Measurements from ENCODE around the gene CDK5RAP3.

DNA sequence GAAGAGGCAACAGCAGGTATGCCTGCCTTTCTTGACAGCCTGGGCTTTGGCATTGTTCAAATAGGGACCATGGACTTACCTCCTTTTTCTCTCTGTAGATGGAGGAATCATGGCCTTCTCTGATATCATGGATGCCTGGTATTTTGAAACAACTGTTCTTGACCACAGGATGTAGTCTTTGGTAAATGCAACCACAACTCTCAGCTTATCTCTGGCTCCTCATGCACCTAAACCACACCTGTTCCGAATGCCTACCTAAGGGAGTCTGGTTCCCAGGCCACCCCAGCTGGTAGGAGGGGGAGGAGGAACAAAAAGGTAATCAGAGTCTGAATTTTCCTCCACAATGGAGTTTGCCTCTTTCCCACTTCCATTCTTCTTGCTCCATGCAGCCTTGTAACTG is 18.8 kb downstream of the CDK5RAP3 start:
- TF ChIP-seq YY1 (IDR thresholded peaks at IDR 0.05; ENCODE audit: extremely low read depth, insufficient replicate concordance, low read depth, low read length): no peak
- no peak for TF ChIP-seq CTCF (IDR thresholded peaks at IDR 0.05 in 2 of 3, conservative IDR thresholded peaks at IDR 0.05 in 1 of 3; ENCODE audit: borderline replicate concordance in 1 of 3, insufficient read depth in 1 of 3, low read depth in 2 of 3, low read length in 2 of 3)
- TF ChIP-seq POLR2AphosphoS5 (IDR thresholded peaks at IDR 0.05; ENCODE audit: low read depth, low read length): no peak
- TF ChIP-seq ZBTB33 (IDR thresholded peaks at IDR 0.05; ENCODE audit: extremely low read depth, insufficient replicate concordance, low read length): no peak
- TF ChIP-seq, protein P1, sequence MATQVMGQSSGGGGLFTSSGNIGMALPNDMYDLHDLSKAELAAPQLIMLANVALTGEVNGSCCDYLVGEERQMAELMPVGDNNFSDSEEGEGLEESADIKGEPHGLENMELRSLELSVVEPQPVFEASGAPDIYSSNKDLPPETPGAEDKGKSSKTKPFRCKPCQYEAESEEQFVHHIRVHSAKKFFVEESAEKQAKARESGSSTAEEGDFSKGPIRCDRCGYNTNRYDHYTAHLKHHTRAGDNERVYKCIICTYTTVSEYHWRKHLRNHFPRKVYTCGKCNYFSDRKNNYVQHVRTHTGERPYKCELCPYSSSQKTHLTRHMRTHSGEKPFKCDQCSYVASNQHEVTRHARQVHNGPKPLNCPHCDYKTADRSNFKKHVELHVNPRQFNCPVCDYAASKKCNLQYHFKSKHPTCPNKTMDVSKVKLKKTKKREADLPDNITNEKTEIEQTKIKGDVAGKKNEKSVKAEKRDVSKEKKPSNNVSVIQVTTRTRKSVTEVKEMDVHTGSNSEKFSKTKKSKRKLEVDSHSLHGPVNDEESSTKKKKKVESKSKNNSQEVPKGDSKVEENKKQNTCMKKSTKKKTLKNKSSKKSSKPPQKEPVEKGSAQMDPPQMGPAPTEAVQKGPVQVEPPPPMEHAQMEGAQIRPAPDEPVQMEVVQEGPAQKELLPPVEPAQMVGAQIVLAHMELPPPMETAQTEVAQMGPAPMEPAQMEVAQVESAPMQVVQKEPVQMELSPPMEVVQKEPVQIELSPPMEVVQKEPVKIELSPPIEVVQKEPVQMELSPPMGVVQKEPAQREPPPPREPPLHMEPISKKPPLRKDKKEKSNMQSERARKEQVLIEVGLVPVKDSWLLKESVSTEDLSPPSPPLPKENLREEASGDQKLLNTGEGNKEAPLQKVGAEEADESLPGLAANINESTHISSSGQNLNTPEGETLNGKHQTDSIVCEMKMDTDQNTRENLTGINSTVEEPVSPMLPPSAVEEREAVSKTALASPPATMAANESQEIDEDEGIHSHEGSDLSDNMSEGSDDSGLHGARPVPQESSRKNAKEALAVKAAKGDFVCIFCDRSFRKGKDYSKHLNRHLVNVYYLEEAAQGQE (IDR thresholded peaks at IDR 0.05; ENCODE audit: low read depth): no peak

All from HCT116 (cell line).